ENCODE data around the gene PMM2.

- TF ChIP-seq, protein P1, sequence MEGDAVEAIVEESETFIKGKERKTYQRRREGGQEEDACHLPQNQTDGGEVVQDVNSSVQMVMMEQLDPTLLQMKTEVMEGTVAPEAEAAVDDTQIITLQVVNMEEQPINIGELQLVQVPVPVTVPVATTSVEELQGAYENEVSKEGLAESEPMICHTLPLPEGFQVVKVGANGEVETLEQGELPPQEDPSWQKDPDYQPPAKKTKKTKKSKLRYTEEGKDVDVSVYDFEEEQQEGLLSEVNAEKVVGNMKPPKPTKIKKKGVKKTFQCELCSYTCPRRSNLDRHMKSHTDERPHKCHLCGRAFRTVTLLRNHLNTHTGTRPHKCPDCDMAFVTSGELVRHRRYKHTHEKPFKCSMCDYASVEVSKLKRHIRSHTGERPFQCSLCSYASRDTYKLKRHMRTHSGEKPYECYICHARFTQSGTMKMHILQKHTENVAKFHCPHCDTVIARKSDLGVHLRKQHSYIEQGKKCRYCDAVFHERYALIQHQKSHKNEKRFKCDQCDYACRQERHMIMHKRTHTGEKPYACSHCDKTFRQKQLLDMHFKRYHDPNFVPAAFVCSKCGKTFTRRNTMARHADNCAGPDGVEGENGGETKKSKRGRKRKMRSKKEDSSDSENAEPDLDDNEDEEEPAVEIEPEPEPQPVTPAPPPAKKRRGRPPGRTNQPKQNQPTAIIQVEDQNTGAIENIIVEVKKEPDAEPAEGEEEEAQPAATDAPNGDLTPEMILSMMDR (IDR thresholded peaks at IDR 0.05): no peak
- TF ChIP-seq POLR2A (IDR thresholded peaks at IDR 0.05): no peak
These were observed 24.1 kb upstream of the PMM2 start for GRCh38 chr16:8773537-8773936.
